Stomach (tissue), 9 donors: Measurements from ENCODE around the gene BBOX1. TPM values are rescaled to one million over a fixed set of nuclear protein-coding genes. Genes with fewer than 3 reads are reported as not detected.

Source experiments
- DNase-seq, 2 donors: peaks; one replicate each; pipeline versions ENCODE4 v3.0.0 to v3.0.0-alpha.2; 2013 to 2019
- H3K27ac ChIP-seq, 5 donors: fragments of 200-600 bp in 4 of 5; sonication (generic) in 4 of 5; one replicate each; pipeline ENCODE4 v1.5.1; 2013 to 2019; ENCODE audit warnings: mild to moderate bottlenecking in 1 of 5, moderate library complexity in 1 of 5
- H3K27me3 ChIP-seq, 3 donors: fragments of 200-600 bp; sonication (generic); one replicate each; pipeline ENCODE4 v1.5.1; 2017 to 2019; ENCODE audit warnings: mixed run types in 1 of 3
- H3K36me3 ChIP-seq, 4 donors: fragments of 200-600 bp; sonication (generic); 1 replicate in 3 of 4; 2 replicates in 1 of 4; pipeline ENCODE4 v1.5.1; 2016 to 2019
- H3K4me1 ChIP-seq, 4 donors: fragments of 200-600 bp; sonication (generic); one replicate each; pipeline ENCODE4 v1.5.1; 2016 to 2019
- H3K4me3 ChIP-seq, 4 donors: fragments of 200-600 bp; sonication (generic) in 3 of 4; one replicate each; pipeline ENCODE4 v1.5.1; 2016 to 2019; ENCODE audit warnings: mild to moderate bottlenecking in 1 of 4
- H3K9me3 ChIP-seq, 4 donors: fragments of 200-600 bp; sonication (generic); one replicate each; pipeline ENCODE4 v1.5.1; 2016 to 2019
- EP300 ChIP-seq: sonication (generic); formaldehyde crosslinking; IDR thresholded peaks from one replicate; pipeline ENCODE4 v1.6.1; 2017; ENCODE audit warnings: antibody characterized with exemption
- POLR2A ChIP-seq, 4 donors: fragments of 450-650 bp; IDR thresholded peaks; one replicate each; pipeline ENCODE4 v1.6.1; 2016; ENCODE audit warnings: antibody characterized with exemption in 4 of 4, control low read depth in 2 of 4, mild to moderate bottlenecking in 1 of 4, moderate library complexity in 1 of 4
- POLR2AphosphoS5 ChIP-seq, 3 donors: sonication (generic); formaldehyde crosslinking; IDR thresholded peaks; one replicate each; pipeline ENCODE4 v1.6.1; 2016; ENCODE audit warnings: antibody characterized with exemption in 3 of 3
- WGBS, 5 donors: extraction: QIAGEN DNeasy Blood & Tissue Kit in 3 of 5; methylation state at CpG; one replicate each; pipeline versions ENCODE4 v1.1.5 to v1.1.7; 2013 to 2018; 5-methylcytosine and 5-hydroxymethylcytosine counted together
- intact Hi-C: fragments of 100-400 bp; cut with DNase I; formaldehyde crosslinking; loops from one replicate; pipeline ENCODE4 v1.15.1; 2023; ENCODE audit warnings: low total_unique reads
- polyA plus RNA-seq, 3 donors: library from polyadenylated mRNA; stranded (reverse); fragments of 200-250 nt; gene quantifications; one replicate each; pipeline ENCODE4 v1.2.3, GENCODE V29; 2013
- total RNA-seq, 5 donors: library from RNA; depleted of rRNA; stranded (reverse); fragments of >200 nt; gene quantifications; one replicate each; pipeline versions ENCODE4 v1.1.0 to v1.2.3, GENCODE V29; 2014 to 2016
- TF ChIP-seq, protein P1 (sequence below), 7 experiments: fragments of 450-650 bp in 4 of 7; fragments of 200-600 bp in 3 of 7; sonication (generic) in 3 of 7; IDR thresholded peaks; one replicate each; pipeline ENCODE4 v1.5.1; 2016 to 2019; ENCODE audit warnings: antibody characterized with exemption in 7 of 7, control low read depth in 2 of 7, mild to moderate bottlenecking in 1 of 7
- donor health status: healthy with polysubstance abuse.
- donor health status: Bipolar disorder and iron deficiency.
- donor health status: healthy.

BBOX1 gene
- total and polyA plus RNA-seq, 8 donors = 0.31 to 6.7 (median 3.8) TPM; not detected in 3

DNA sequence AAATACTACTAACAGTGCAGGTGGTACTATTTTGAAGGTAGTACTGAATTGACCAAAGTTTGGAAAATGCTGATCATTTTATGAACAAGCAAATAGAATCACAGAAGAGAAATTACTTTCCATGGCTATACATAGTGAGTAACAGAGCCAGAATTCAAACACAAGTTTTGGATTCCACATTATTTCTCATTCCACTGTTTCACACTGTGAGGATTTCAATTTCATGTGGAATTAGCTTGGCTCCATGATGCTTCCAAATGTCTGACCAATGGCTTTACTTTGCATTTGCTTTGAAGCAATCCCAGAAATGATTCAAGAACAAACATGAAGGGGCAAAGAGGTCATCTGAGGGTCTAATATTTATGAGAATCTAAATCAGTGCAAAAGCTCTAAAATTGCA, 98.1 kb downstream of the BBOX1 start:
- no peaks in the 10 kb centered on the region for H3K36me3 ChIP-seq
- no peak for DNase-seq
- H3K4me1 ChIP-seq = no peaks in the 10 kb centered on the region
- no peak overlapping the region for H3K27ac ChIP-seq
- H3K9me3 ChIP-seq = peaks cover 0 to 29% (median 18%) of the 10 kb centered on the region in 4 donors
- intact Hi-C loops = no loop called here
- no peaks in the 10 kb centered on the region for H3K27me3 ChIP-seq
- no peak overlapping the region for H3K4me3 ChIP-seq
- no peak for TF ChIP-seq EP300
- TF ChIP-seq POLR2AphosphoS5 (IDR thresholded peaks at IDR 0.05) = no peak
- TF ChIP-seq POLR2A (IDR thresholded peaks at IDR 0.05) = no peak
- TF ChIP-seq, protein P1, sequence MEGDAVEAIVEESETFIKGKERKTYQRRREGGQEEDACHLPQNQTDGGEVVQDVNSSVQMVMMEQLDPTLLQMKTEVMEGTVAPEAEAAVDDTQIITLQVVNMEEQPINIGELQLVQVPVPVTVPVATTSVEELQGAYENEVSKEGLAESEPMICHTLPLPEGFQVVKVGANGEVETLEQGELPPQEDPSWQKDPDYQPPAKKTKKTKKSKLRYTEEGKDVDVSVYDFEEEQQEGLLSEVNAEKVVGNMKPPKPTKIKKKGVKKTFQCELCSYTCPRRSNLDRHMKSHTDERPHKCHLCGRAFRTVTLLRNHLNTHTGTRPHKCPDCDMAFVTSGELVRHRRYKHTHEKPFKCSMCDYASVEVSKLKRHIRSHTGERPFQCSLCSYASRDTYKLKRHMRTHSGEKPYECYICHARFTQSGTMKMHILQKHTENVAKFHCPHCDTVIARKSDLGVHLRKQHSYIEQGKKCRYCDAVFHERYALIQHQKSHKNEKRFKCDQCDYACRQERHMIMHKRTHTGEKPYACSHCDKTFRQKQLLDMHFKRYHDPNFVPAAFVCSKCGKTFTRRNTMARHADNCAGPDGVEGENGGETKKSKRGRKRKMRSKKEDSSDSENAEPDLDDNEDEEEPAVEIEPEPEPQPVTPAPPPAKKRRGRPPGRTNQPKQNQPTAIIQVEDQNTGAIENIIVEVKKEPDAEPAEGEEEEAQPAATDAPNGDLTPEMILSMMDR (IDR thresholded peaks at IDR 0.05) = no peak

DNA sequence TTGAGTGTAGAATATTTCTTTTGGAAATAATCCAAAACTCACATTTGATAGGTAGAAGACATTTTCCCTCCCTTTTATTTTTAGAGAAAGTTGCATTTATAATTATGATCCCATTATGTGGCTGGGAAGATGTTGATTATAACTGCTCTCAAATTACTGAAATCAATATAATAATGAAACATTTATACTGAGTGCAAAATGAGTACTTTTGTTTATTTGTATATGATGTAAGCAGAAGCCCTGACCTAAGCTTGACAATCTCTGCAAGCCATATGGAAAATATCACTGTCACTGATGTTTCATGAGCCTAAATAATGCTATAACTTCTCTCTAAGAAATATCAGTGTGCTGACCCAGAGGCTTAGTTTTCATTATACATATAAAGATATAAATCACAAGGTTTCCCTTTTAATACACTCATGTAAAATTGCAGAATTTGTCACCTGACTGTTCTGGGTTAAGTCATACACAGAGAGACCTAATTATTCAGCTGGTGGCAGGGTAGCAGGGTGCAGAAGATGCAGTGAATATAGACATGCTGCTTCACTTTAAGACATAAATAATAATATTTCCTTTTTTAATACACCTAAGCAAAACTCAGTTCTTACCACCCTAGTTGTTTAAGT, 99.2 kb downstream of the BBOX1 start:
- Histone ChIP-seq H3K4me3 (no peak overlapping the region), H3K36me3 (no peaks in the 10 kb centered on the region), H3K27ac (no peak overlapping the region), H3K27me3 (no peaks in the 10 kb centered on the region), H3K9me3 (peaks cover 0 to 29% (median 18%) of the 10 kb centered on the region in 4 donors), H3K4me1 (no peaks in the 10 kb centered on the region)
- DNase-seq = peak in 1 of 2 donors; percentile 63
- intact Hi-C loops = loop anchor here (10.0 kb wide), 1 partner anchor 375 kb away; no protein-coding TSS in a partner anchor
- TF ChIP-seq EP300 (no peak), POLR2A (IDR thresholded peaks at IDR 0.05) (no peak), POLR2AphosphoS5 (IDR thresholded peaks at IDR 0.05) (no peak)
- TF ChIP-seq, protein P1 (IDR thresholded peaks at IDR 0.05) = no peak

DNA sequence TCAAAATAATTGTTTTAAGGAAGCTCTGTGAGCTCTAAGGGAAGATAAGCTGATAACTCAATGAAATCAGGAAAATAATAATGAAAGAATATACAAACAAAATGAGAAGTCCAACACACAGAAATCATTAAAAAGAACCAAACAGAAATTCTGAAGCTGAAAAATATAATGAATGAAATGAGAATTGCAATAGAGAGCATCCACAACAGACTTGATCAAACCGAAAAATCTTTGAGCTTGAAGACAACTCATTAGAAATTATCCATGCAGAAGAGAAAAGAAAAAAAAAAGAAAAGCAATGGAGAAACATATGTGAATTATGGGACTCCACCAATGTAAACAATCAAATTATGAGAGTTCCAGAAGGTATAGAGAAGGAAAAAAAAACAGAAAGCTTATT, 101.0 kb downstream of the BBOX1 start:
- H3K36me3 ChIP-seq = no peaks in the 10 kb centered on the region
- WGBS, 5 donors = 85 to 100% (median 93%) methylated on average over 1 of the region's 1 CpG
- intact Hi-C loops = loop anchor here (10.0 kb wide), 1 partner anchor 377 kb away; no protein-coding TSS in a partner anchor
- H3K27me3 ChIP-seq = no peaks in the 10 kb centered on the region
- TF ChIP-seq, protein P1 (IDR thresholded peaks at IDR 0.05) = no peak
- TF ChIP-seq POLR2AphosphoS5 (IDR thresholded peaks at IDR 0.05) = no peak
- no peak for TF ChIP-seq POLR2A (IDR thresholded peaks at IDR 0.05)
- TF ChIP-seq EP300 = no peak
- H3K4me3 ChIP-seq = no peak overlapping the region
- peaks cover 0 to 16% (median 8%) of the 10 kb centered on the region in 4 donors for H3K9me3 ChIP-seq
- no peak overlapping the region for H3K27ac ChIP-seq
- DNase-seq = no peak
- H3K4me1 ChIP-seq = no peaks in the 10 kb centered on the region

DNA sequence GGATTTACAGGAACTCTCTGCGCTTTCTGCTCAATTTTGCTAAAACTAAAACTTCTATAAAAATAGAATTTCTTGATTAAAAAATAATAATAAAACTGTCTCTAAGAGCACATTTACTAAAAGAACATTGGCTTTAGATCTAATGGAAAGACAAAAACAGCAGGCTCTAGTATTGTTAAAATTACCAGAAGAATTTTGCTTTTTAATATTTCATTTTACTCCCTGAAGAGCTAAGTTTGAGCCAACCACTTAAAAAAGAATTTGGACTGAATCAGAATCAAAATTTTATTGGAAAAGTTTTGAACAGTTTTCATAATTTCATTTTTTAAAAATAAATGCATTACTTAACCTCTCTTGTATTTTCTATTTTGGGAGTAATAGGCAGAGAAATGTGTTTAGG, 107.3 kb downstream of the BBOX1 start:
- no peaks in the 10 kb centered on the region for H3K36me3 ChIP-seq
- no peaks in the 10 kb centered on the region for H3K27me3 ChIP-seq
- H3K27ac ChIP-seq = no peak overlapping the region
- intact Hi-C loops = loop anchor here (10.0 kb wide), 1 partner anchor 383 kb away; no protein-coding TSS in a partner anchor
- DNase-seq = no peak
- H3K4me3 ChIP-seq = no peak overlapping the region
- TF ChIP-seq POLR2A (IDR thresholded peaks at IDR 0.05) = no peak
- TF ChIP-seq, protein P1 (IDR thresholded peaks at IDR 0.05) = no peak
- TF ChIP-seq EP300 = no peak
- no peak for TF ChIP-seq POLR2AphosphoS5 (IDR thresholded peaks at IDR 0.05)
- no peaks in the 10 kb centered on the region for H3K9me3 ChIP-seq
- H3K4me1 ChIP-seq = no peaks in the 10 kb centered on the region
- WGBS, 5 donors = 85 to 100% (median 92%) methylated on average over 1 of the region's 1 CpG
